Measurements from ENCODE around the gene C1QL3.

The C1QL3 gene

GRCh38 chr10:16536155-16536554, 14.5 kb upstream of the C1QL3 start:
- no peaks in the 10 kb centered on the region for H3K4me1 ChIP-seq (ENCODE audit: control insufficient read depth, insufficient read depth, low read length, poor library complexity, severe bottlenecking)
- DNase-seq = no peak
- H3K27ac ChIP-seq (ENCODE audit: insufficient read depth, low read length, poor library complexity, severe bottlenecking) = no peak overlapping the region
- no peaks in the 10 kb centered on the region for H3K27me3 ChIP-seq (replicated peaks; ENCODE audit: control insufficient read depth, insufficient read depth, low read length, poor library complexity, severe bottlenecking)
- no peaks in the 10 kb centered on the region for H3K9me3 ChIP-seq (ENCODE audit: control insufficient read depth, low read length)
- no peak overlapping the region for H3K4me3 ChIP-seq (ENCODE audit: insufficient read depth, low read depth, low read length, poor library complexity, severe bottlenecking)
- no peaks in the 10 kb centered on the region for H3K36me3 ChIP-seq (ENCODE audit: control insufficient read depth, insufficient read depth, low read length)

GRCh38 chr10:16529853-16530252, 8.2 kb upstream of the C1QL3 start:
- Histone ChIP-seq H3K27me3 (replicated peaks; ENCODE audit: control insufficient read depth, insufficient read depth, low read length, poor library complexity, severe bottlenecking) (no peaks in the 10 kb centered on the region), H3K27ac (ENCODE audit: insufficient read depth, low read length, poor library complexity, severe bottlenecking) (no peak overlapping the region), H3K9me3 (ENCODE audit: control insufficient read depth, low read length) (no peaks in the 10 kb centered on the region), H3K36me3 (ENCODE audit: control insufficient read depth, insufficient read depth, low read length) (no peaks in the 10 kb centered on the region), H3K4me1 (ENCODE audit: control insufficient read depth, insufficient read depth, low read length, poor library complexity, severe bottlenecking) (no peaks in the 10 kb centered on the region), H3K4me3 (ENCODE audit: insufficient read depth, low read depth, low read length, poor library complexity, severe bottlenecking) (no peak overlapping the region)
- no peak for DNase-seq

GRCh38 chr10:16527452-16527851, 5.8 kb upstream of the C1QL3 start:
- Histone ChIP-seq H3K4me1 (ENCODE audit: control insufficient read depth, insufficient read depth, low read length, poor library complexity, severe bottlenecking) (no peaks in the 10 kb centered on the region), H3K36me3 (ENCODE audit: control insufficient read depth, insufficient read depth, low read length) (no peaks in the 10 kb centered on the region), H3K27ac (ENCODE audit: insufficient read depth, low read length, poor library complexity, severe bottlenecking) (no peak overlapping the region), H3K4me3 (ENCODE audit: insufficient read depth, low read depth, low read length, poor library complexity, severe bottlenecking) (no peak overlapping the region), H3K27me3 (replicated peaks; ENCODE audit: control insufficient read depth, insufficient read depth, low read length, poor library complexity, severe bottlenecking) (no peaks in the 10 kb centered on the region), H3K9me3 (ENCODE audit: control insufficient read depth, low read length) (no peaks in the 10 kb centered on the region)
- DNase-seq = no peak

- H3K27ac ChIP-seq (ENCODE audit: insufficient read depth, low read length, poor library complexity, severe bottlenecking) = no peak overlapping the region
- peaks cover 5% of the 10 kb centered on the region for H3K27me3 ChIP-seq (replicated peaks; ENCODE audit: control insufficient read depth, insufficient read depth, low read length, poor library complexity, severe bottlenecking)
- H3K36me3 ChIP-seq (ENCODE audit: control insufficient read depth, insufficient read depth, low read length) = no peaks in the 10 kb centered on the region
- H3K4me1 ChIP-seq (ENCODE audit: control insufficient read depth, insufficient read depth, low read length, poor library complexity, severe bottlenecking) = peaks cover 14% of the 10 kb centered on the region
- no peaks in the 10 kb centered on the region for H3K9me3 ChIP-seq (ENCODE audit: control insufficient read depth, low read length)
- no peak for DNase-seq
- H3K4me3 ChIP-seq (ENCODE audit: insufficient read depth, low read depth, low read length, poor library complexity, severe bottlenecking) = peak overlapping the region; percentile 42
These were observed 779 bp downstream of the C1QL3 start for GRCh38 chr10:16520900-16521299.

- no peak overlapping the region for H3K27ac ChIP-seq (ENCODE audit: insufficient read depth, low read length, poor library complexity, severe bottlenecking)
- H3K36me3 ChIP-seq (ENCODE audit: control insufficient read depth, insufficient read depth, low read length) = no peaks in the 10 kb centered on the region
- no peak for DNase-seq
- H3K27me3 ChIP-seq (replicated peaks; ENCODE audit: control insufficient read depth, insufficient read depth, low read length, poor library complexity, severe bottlenecking) = peaks cover 5% of the 10 kb centered on the region
- no peaks in the 10 kb centered on the region for H3K9me3 ChIP-seq (ENCODE audit: control insufficient read depth, low read length)
- H3K4me3 ChIP-seq (ENCODE audit: insufficient read depth, low read depth, low read length, poor library complexity, severe bottlenecking) = peak overlapping the region; percentile 42
- peaks cover 14% of the 10 kb centered on the region for H3K4me1 ChIP-seq (ENCODE audit: control insufficient read depth, insufficient read depth, low read length, poor library complexity, severe bottlenecking)
These were observed 1.5 kb downstream of the C1QL3 start for GRCh38 chr10:16519908-16520861.

- H3K4me3 ChIP-seq (ENCODE audit: insufficient read depth, low read depth, low read length, poor library complexity, severe bottlenecking) = no peak overlapping the region
- peaks cover 14% of the 10 kb centered on the region for H3K4me1 ChIP-seq (ENCODE audit: control insufficient read depth, insufficient read depth, low read length, poor library complexity, severe bottlenecking)
- no peaks in the 10 kb centered on the region for H3K9me3 ChIP-seq (ENCODE audit: control insufficient read depth, low read length)
- H3K27me3 ChIP-seq (replicated peaks; ENCODE audit: control insufficient read depth, insufficient read depth, low read length, poor library complexity, severe bottlenecking) = peaks cover 5% of the 10 kb centered on the region
- H3K36me3 ChIP-seq (ENCODE audit: control insufficient read depth, insufficient read depth, low read length) = no peaks in the 10 kb centered on the region
- no peak overlapping the region for H3K27ac ChIP-seq (ENCODE audit: insufficient read depth, low read length, poor library complexity, severe bottlenecking)
- no peak for DNase-seq
These were observed 2.3 kb downstream of the C1QL3 start for GRCh38 chr10:16519250-16519907.

- peaks cover 5% of the 10 kb centered on the region for H3K27me3 ChIP-seq (replicated peaks; ENCODE audit: control insufficient read depth, insufficient read depth, low read length, poor library complexity, severe bottlenecking)
- peaks cover 14% of the 10 kb centered on the region for H3K4me1 ChIP-seq (ENCODE audit: control insufficient read depth, insufficient read depth, low read length, poor library complexity, severe bottlenecking)
- DNase-seq = no peak
- no peak overlapping the region for H3K27ac ChIP-seq (ENCODE audit: insufficient read depth, low read length, poor library complexity, severe bottlenecking)
- H3K4me3 ChIP-seq (ENCODE audit: insufficient read depth, low read depth, low read length, poor library complexity, severe bottlenecking) = no peak overlapping the region
- no peaks in the 10 kb centered on the region for H3K9me3 ChIP-seq (ENCODE audit: control insufficient read depth, low read length)
- H3K36me3 ChIP-seq (ENCODE audit: control insufficient read depth, insufficient read depth, low read length) = no peaks in the 10 kb centered on the region
These were observed 2.9 kb downstream of the C1QL3 start for GRCh38 chr10:16518822-16519221.

- H3K9me3 ChIP-seq (ENCODE audit: control insufficient read depth, low read length) = no peaks in the 10 kb centered on the region
- H3K27me3 ChIP-seq (replicated peaks; ENCODE audit: control insufficient read depth, insufficient read depth, low read length, poor library complexity, severe bottlenecking) = no peaks in the 10 kb centered on the region
- no peak overlapping the region for H3K27ac ChIP-seq (ENCODE audit: insufficient read depth, low read length, poor library complexity, severe bottlenecking)
- no peaks in the 10 kb centered on the region for H3K4me1 ChIP-seq (ENCODE audit: control insufficient read depth, insufficient read depth, low read length, poor library complexity, severe bottlenecking)
- peaks cover 16% of the 10 kb centered on the region for H3K36me3 ChIP-seq (ENCODE audit: control insufficient read depth, insufficient read depth, low read length)
- no peak overlapping the region for H3K4me3 ChIP-seq (ENCODE audit: insufficient read depth, low read depth, low read length, poor library complexity, severe bottlenecking)
- no peak for DNase-seq
These were observed 10.8 kb downstream of the C1QL3 start for GRCh38 chr10:16510843-16511242.

GRCh38 chr10:16509996-16510395, 11.7 kb downstream of the C1QL3 start:
- DNase-seq = no peak
- H3K27ac ChIP-seq (ENCODE audit: insufficient read depth, low read length, poor library complexity, severe bottlenecking) = no peak overlapping the region

GRCh38 chr10:16505161-16505560, 16.5 kb downstream of the C1QL3 start:
- Histone ChIP-seq H3K4me1 (ENCODE audit: control insufficient read depth, insufficient read depth, low read length, poor library complexity, severe bottlenecking) (no peaks in the 10 kb centered on the region), H3K36me3 (ENCODE audit: control insufficient read depth, insufficient read depth, low read length) (peaks cover 23% of the 10 kb centered on the region), H3K27me3 (replicated peaks; ENCODE audit: control insufficient read depth, insufficient read depth, low read length, poor library complexity, severe bottlenecking) (no peaks in the 10 kb centered on the region), H3K4me3 (ENCODE audit: insufficient read depth, low read depth, low read length, poor library complexity, severe bottlenecking) (no peak overlapping the region), H3K27ac (ENCODE audit: insufficient read depth, low read length, poor library complexity, severe bottlenecking) (no peak overlapping the region), H3K9me3 (ENCODE audit: control insufficient read depth, low read length) (no peaks in the 10 kb centered on the region)
- no peak for DNase-seq

More at GRCh38 chr10:16509996-16510395, 11.7 kb downstream of the C1QL3 start:
- H3K4me1 ChIP-seq (ENCODE audit: control insufficient read depth, insufficient read depth, low read length, poor library complexity, severe bottlenecking) = no peaks in the 10 kb centered on the region
- no peaks in the 10 kb centered on the region for H3K27me3 ChIP-seq (replicated peaks; ENCODE audit: control insufficient read depth, insufficient read depth, low read length, poor library complexity, severe bottlenecking)
- peaks cover 23% of the 10 kb centered on the region for H3K36me3 ChIP-seq (ENCODE audit: control insufficient read depth, insufficient read depth, low read length)
- no peaks in the 10 kb centered on the region for H3K9me3 ChIP-seq (ENCODE audit: control insufficient read depth, low read length)
- no peak overlapping the region for H3K4me3 ChIP-seq (ENCODE audit: insufficient read depth, low read depth, low read length, poor library complexity, severe bottlenecking)
